Heart right ventricle (tissue), 16 donors: ENCODE data around the gene CENPN. TPM values are rescaled to one million over a fixed set of nuclear protein-coding genes. Genes with fewer than 3 reads are reported as not detected.

ENCODE experiments used
- ATAC-seq, 8 donors: fragments of 200-7000 bp; cut with Tn5 transposase; one replicate each; pipeline ENCODE4 v1.9.1; 2020; ENCODE audit warnings: mild to moderate bottlenecking in 8 of 8, moderate library complexity in 8 of 8, moderate number of reproducible peaks in 1 of 8
- DNase-seq, 2 donors: peaks; one replicate each; pipeline ENCODE4 v3.0.0-alpha.2; 2020
- H3K27ac ChIP-seq, 10 donors: fragments of 200-600 bp; sonication (generic) in 2 of 10; one replicate each; pipeline versions ENCODE4 v1.5.0 to v1.8.0; 2020 to 2022; ENCODE audit warnings: mild to moderate bottlenecking in 3 of 10
- H3K27me3 ChIP-seq, 7 donors: fragments of 200-600 bp; one replicate each; pipeline ENCODE4 v1.8.0; 2021 to 2022; ENCODE audit warnings: mild to moderate bottlenecking in 2 of 7
- H3K36me3 ChIP-seq, 9 donors: fragments of 200-600 bp; sonication (generic) in 1 of 9; one replicate each; pipeline versions ENCODE4 v1.5.0 to v1.8.0; 2020 to 2022; ENCODE audit warnings: mild to moderate bottlenecking in 2 of 9
- H3K4me1 ChIP-seq, 9 donors: fragments of 200-600 bp; sonication (generic) in 1 of 9; one replicate each; pipeline versions ENCODE4 v1.5.0 to v1.8.0; 2020 to 2022; ENCODE audit warnings: mild to moderate bottlenecking in 4 of 9
- H3K4me3 ChIP-seq, 10 donors: fragments of 200-600 bp; sonication (generic) in 2 of 10; one replicate each; pipeline versions ENCODE4 v1.5.0 to v1.8.0; 2020 to 2022; ENCODE audit warnings: mild to moderate bottlenecking in 7 of 10, moderate library complexity in 2 of 10
- H3K9me3 ChIP-seq, 11 donors: fragments of 200-600 bp in 10 of 11; sonication (generic) in 2 of 11; one replicate each; pipeline versions ENCODE4 v1.5.0 to v1.8.0; 2013 to 2022; ENCODE audit warnings: mild to moderate bottlenecking in 2 of 11, control low read depth in 1 of 11, moderate library complexity in 1 of 11
- CTCF ChIP-seq, 9 donors: fragments of 200-600 bp; sonication (generic) in 2 of 9; IDR thresholded peaks; one replicate each; pipeline versions ENCODE4 v1.5.0 to v1.8.0; 2021 to 2022; ENCODE audit warnings: antibody characterized with exemption in 9 of 9, mild to moderate bottlenecking in 5 of 9, moderate library complexity in 1 of 9
- WGBS, 2 donors: extraction: QIAGEN DNeasy Blood & Tissue Kit; methylation state at CpG; one replicate each; pipeline ENCODE4 v1.1.7; 2013; ENCODE audit warnings: inconsistent platforms in 1 of 2; 5-methylcytosine and 5-hydroxymethylcytosine counted together
- intact Hi-C, 10 donors: fragments of 100-400 bp; cut with DNase I; formaldehyde crosslinking; loops; one replicate each; pipeline versions ENCODE4 v1.11.1 to v1.14.2; 2022
- polyA plus RNA-seq, 2 donors: library from polyadenylated mRNA; stranded (reverse); fragments of 200-250 nt; gene quantifications; one replicate each; pipeline ENCODE4 v1.2.3, GENCODE V29; 2013
- total RNA-seq, 10 donors: library from RNA; stranded (reverse); fragmentation: NEBNext Ultra II Directional in 3 of 10; extraction: Animal tissue kit (Norgen Biotek cat#: 25700) in 3 of 10; gene quantifications; one replicate each; pipeline versions ENCODE4 v1.2.1 to v1.2.4, GENCODE V29; 2021 to 2023
- donor health status: Arrhythmogenic right ventricular cardiomyopathy.
- donor health status: ischemic (EF 13 %, LVEDD 7.1; RV severe dilation, severe dysfunction).
- donor health status: healthy with polysubstance abuse.
- donor health status: DM: no; HTN: yes; CAD: no.
- donor health status: DM: no; HTN: no; CAD: no.
- donor health status: ischemic (EF 25% LVEDD 6.9; RV normal size, moderate dysfunction).
- donor health status: ischemic (EF 25% LVEDD 5.7; RV mildly dilated, moderate dysfunction).
- donor health status: healthy.
- donor health status: DM: yes; HTN: yes; CAD: no.
- donor health status: Ischemic cardiomyopathy.
- donor health status: ischemic (EF 35%, LVEDD 5.7; RV mildly dilated, moderate dysfunction).
- donor health status: nonischemic (EF 11% LVEDD 7.7; RV severe dilation, severe dysfunction).
- donor health status: DM: yes; HTN: yes; CAD: no.
- donor health status: PGD.
- donor health status: ischemic (EF 29% LVEDD 5.4; RV normal size, mild dysfunction).
- donor health status: nonischemic (EF 23%, LVEDD 6.1; RV moderate dilation, normal function).

The CENPN gene
- total and polyA plus RNA-seq, 12 donors, result 0.95 to 16.2 (median 9.5) TPM

GRCh38 chr16:81003610-81004460 lies 3.2 kb upstream of the CENPN start:
- no peak for ATAC-seq
- H3K4me1 ChIP-seq, result peaks cover 4 to 45% (median 29%) of the 10 kb centered on the region in 9 donors

GRCh38 chr16:81004646-81005353 lies 2.2 kb upstream of the CENPN start:
- Histone ChIP-seq H3K4me3 (peak overlapping the region in 7 of 10 donors; percentile 74 to 98 (median 88)), H3K9me3 (no peaks in the 10 kb centered on the region), H3K27me3 (no peaks in the 10 kb centered on the region), H3K36me3 (no peaks in the 10 kb centered on the region), H3K4me1 (peaks cover 4 to 45% (median 29%) of the 10 kb centered on the region in 9 donors), H3K27ac (peak overlapping the region in 8 of 10 donors; percentile 30 to 99 (median 98))
- ATAC-seq (no peak), DNase-seq (peak in 1 of 2 donors; percentile 46)
- intact Hi-C loops, result loop anchor here in 3 of 10 donors (5.0 to 10.0 kb wide), 2 partner anchors 73 to 730 kb away; partner anchors contain the start of gene C16orf46 (in 1 of the 3)
- TF ChIP-seq CTCF (IDR thresholded peaks at IDR 0.05), result peak; percentile 52 to 80 (median 71)
- WGBS, 2 donors, result 48% methylated on average over 14 of the region's 14 CpGs

More at GRCh38 chr16:81003610-81004460, 3.2 kb upstream of the CENPN start:
- H3K36me3 ChIP-seq, result no peaks in the 10 kb centered on the region
- no peaks in the 10 kb centered on the region for H3K27me3 ChIP-seq
- peak overlapping the region in 6 of 10 donors; percentile 43 to 98 (median 80) for H3K4me3 ChIP-seq
- peak overlapping the region in 9 of 10 donors; percentile 18 to 99 (median 62) for H3K27ac ChIP-seq
- DNase-seq, result no peak
- intact Hi-C loops, result loop anchor here in 2 of 10 donors (10.0 kb wide), 1 partner anchor 731 kb away; no protein-coding TSS in a partner anchor
- TF ChIP-seq CTCF (IDR thresholded peaks at IDR 0.05), result no peak
- WGBS, 2 donors, result 57 to 67% methylated on average over 11 of the region's 11 CpGs
- no peaks in the 10 kb centered on the region for H3K9me3 ChIP-seq

GRCh38 chr16:81005610-81006161 lies 1.3 kb upstream of the CENPN start:
- WGBS, 2 donors, result 14 to 19% methylated on average over 18 of the region's 18 CpGs
- Histone ChIP-seq H3K27ac (peak overlapping the region; percentile 93 to 100 (median 98)), H3K4me1 (peaks cover 4 to 45% (median 29%) of the 10 kb centered on the region in 9 donors), H3K4me3 (peak overlapping the region; percentile 74 to 98 (median 84)), H3K36me3 (no peaks in the 10 kb centered on the region), H3K9me3 (no peaks in the 10 kb centered on the region), H3K27me3 (no peaks in the 10 kb centered on the region)
- intact Hi-C loops, result loop anchor here in 5 of 10 donors (1.0 to 10.0 kb wide), 5 partner anchors 71 to 729 kb away; partner anchors contain the start of gene C16orf46 (in 3 of the 5)
- peak in 1 of 2 donors; percentile 11 for DNase-seq
- no peak for ATAC-seq
- TF ChIP-seq CTCF (IDR thresholded peaks at IDR 0.05), result no peak
